ENCODE results near the gene RPEL1.
"Not testable (repeated sequence)": the region's sequence is repeated elsewhere in the genome, so short reads cannot be mapped to it uniquely, and the experiment has no call there.

Gene RPEL1

DNA sequence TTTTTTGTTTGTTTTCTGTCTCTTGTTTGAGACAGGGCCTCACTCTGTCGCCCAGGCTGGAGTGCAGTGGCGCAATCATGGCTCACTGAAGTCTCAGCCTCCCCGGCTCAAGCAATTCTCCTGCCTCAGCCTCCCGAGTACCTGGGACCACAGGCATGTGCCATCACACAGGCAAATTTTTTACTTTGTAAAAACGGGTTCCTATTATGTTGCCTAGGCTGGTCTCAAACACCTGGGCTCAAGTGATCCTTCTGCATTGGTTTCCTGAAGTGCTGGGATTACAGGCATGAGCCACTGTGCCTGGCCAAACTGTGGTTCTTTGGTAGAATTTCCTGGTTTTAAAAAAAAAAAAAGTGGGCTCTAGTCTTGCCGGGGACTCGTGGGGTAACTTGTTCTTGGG, at the start of gene RPEL1:
TSS of gene RPEL1 (plus strand) at position 301 of the 400 bp plus-strand sequence. CDS start 110 bp downstream, outside the sequence.
- DNase-seq: not testable (repeated sequence)

- no peak for DNase-seq
Observed at GRCh38 chr10:103196516-103196915, 49.2 kb upstream of the RPEL1 start.

DNA sequence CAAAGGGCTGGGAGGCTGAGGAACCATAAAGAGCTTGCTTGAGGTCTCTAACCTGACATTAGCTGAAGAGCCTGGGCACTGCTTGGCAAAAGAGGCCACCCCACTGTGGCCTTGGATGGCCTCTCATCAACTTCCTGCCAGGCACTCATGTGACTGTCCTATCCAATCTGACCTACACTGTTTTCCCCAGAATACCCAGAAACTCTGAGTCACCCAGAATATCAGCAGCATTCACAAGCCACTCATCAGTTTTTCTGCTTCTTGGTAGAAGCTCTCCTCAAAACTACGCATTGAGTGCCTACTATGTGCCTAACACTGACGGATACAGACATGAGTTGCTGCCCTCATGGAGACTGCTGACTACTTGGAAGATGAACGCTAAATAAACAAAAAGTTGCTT, 48.5 kb upstream of the RPEL1 start:
- no peak for DNase-seq

DNA sequence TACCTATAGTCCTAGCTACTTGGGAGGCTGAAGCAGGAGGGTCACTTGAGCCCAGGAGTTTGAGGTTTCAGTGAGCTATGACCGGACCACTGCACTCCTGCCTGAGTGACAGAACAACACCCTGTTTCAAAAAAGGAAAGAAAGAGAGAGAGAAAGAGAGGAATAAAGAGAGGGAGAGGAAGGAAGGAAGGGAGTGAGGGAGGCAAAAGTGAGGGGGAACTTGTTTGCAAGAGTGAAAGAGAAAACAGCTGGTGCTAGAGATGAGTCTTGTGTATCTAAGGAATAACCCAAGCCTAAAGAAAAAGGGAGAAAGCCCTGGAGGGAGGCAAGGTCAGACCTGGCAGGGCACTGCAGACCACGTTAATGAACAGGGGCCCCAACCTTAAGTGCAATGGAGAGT, 47.8 kb upstream of the RPEL1 start:
- no peak for DNase-seq

GRCh38 chr10:103198648-103199047, 47.0 kb upstream of the RPEL1 start:
- no peak for DNase-seq

GRCh38 chr10:103199488-103199887, 46.2 kb upstream of the RPEL1 start:
- DNase-seq: no peak

- no peak for DNase-seq
Observed at GRCh38 chr10:103202319-103202718, 43.4 kb upstream of the RPEL1 start.

- no peak for DNase-seq
Observed at GRCh38 chr10:103203466-103203865, 42.2 kb upstream of the RPEL1 start.

GRCh38 chr10:103204353-103205255, 41.1 kb upstream of the RPEL1 start:
- DNase-seq: no peak

- not testable (repeated sequence) for DNase-seq
Observed at GRCh38 chr10:103205401-103205800, 40.3 kb upstream of the RPEL1 start.

GRCh38 chr10:103206715-103207114, 39.0 kb upstream of the RPEL1 start:
- DNase-seq: not testable (repeated sequence)

- DNase-seq: no peak
Observed at GRCh38 chr10:103207141-103207540, 38.5 kb upstream of the RPEL1 start.

DNA sequence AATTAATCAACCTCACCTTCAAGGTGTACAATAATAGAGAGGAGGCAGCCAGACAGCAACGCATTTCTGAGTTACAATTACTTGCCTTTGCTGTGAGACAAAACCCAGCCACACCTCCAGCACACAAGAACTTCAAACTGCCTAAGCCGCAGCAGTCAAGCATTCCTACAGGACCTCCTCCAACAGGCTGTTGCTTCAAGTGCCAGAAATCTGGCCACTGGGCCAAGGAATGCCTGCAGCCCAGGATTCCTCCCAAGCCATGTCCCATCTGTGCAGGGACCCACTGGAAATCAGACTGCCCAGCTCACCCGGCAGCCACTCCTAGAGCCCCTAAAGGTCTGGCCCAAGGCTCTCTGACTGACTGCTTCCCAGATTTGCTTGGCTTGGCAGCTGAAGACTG, 38.0 kb upstream of the RPEL1 start:
- DNase-seq: not testable (repeated sequence)

DNA sequence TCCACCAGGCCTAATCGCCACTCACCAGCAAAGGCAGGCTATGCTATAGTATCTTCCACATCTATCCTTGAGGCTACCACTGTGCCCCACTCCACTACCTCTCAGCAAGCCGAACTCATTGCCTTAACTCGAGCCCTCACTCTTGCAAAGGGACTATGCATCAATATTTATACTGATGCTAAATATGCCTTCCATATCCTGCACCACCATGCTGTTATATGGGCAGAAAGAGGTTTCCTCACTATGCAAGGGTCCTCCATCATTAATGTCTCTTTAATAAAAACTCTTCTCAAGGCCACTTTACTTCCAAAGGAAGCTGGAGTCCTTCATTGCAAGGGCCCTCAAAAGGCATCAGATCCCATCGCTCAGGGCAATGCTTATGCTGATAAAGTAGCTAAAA, 35.4 kb upstream of the RPEL1 start:
- DNase-seq: not testable (repeated sequence)

DNA sequence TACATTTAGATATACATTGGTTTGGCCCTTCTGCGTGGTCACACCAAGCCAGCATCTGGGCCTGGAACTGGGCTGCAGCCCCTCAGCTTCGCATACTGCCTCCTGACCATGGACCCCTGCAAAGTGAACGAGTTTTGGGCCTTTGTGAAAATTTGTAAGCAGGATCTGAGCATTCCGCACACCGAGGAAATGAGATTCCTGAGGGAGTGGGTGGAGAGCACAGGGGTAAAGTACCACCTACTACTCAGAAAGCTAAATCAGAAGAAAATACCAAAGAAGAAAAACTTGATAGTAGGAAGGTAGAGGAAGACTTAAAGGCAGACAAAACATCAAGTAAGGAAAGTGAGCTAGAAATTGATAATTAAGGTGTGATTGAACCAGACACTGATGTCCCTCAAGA, 30.1 kb upstream of the RPEL1 start:
- no peak for DNase-seq

GRCh38 chr10:103216362-103216761, 29.3 kb upstream of the RPEL1 start:
- not testable (repeated sequence) for DNase-seq

GRCh38 chr10:103224133-103224532, 21.6 kb upstream of the RPEL1 start:
- no peak for DNase-seq

- not testable (repeated sequence) for DNase-seq
Observed at GRCh38 chr10:103224721-103225120, 21.0 kb upstream of the RPEL1 start.

DNA sequence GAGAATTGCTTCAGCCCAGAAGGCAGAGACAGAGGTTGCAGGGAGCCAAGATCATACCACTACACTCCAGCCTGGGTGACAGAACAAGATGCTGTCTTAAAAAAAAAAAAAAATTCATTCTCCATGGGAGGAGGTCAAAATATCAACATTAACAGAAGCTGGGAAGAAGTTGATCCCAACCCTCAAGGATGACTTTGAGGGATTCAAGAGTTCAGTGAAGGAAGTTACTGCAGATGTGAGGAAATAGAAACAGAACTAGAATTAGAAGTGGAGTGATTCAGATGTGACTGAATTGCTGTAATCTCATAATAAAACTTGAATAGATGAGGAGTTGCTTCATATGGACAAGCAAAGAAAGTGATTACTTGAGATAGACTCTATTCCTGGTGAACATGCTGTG, 19.7 kb upstream of the RPEL1 start:
- DNase-seq: no peak

DNA sequence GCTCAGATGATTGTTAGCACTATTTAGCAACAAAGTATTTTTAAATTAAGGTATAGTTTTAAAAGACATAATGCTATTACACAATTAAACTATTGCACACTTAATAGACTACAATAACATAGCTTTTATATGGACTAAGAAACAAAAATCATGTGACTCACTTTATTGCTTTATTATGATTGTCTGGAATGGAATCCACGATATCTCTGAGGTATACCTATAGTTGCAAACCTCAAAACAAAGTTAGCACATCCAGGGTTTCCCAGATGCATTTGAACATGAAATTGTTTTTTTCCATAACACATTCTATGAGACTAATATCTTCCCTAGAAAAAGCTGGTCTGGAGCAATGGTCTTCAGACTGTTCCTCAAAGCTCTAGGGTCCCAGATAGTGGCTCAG, 18.3 kb upstream of the RPEL1 start:
- DNase-seq: no peak

- DNase-seq: no peak
Observed at GRCh38 chr10:103231047-103231551, 14.6 kb upstream of the RPEL1 start.

GRCh38 chr10:103232131-103232673, 13.5 kb upstream of the RPEL1 start:
- DNase-seq: no peak

- no peak for DNase-seq
Observed at GRCh38 chr10:103232772-103233488, 12.8 kb upstream of the RPEL1 start.

DNA sequence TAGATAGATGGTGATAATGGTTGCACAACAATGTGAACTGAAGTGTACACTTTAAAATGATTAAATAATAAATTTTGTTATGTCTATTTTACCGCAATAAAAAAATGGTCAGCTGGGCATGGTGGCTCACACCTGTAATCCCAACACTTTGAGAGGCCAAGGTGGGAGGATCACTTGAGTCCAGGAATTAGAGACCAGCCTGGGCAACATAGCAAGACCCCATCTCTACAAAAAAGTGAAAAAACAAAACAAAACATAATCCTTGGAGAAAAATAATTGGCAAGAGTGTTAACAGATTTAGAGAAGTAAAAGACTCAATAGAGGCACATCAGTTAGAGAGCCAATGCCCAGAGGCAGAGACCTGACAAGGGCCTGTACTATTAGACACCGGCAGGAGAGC, 9.9 kb upstream of the RPEL1 start:
- no peak for DNase-seq
